ENCODE results near the gene RAB10.
"Not testable (repeated sequence)": the region's sequence is repeated elsewhere in the genome, so short reads cannot be mapped to it uniquely, and the experiment has no call there.

The RAB10 gene
- 40.3 to 156 reads per million in 2 donors for total RNA-seq

- DNase-seq = peak; percentile 96
These were observed at the start of gene RAB10 for GRCh38 chr2:26033818-26034636. RAB10 (plus strand) TSS chr2:26034084; CDS start chr2:26034609, 525 bp downstream.

GRCh38 chr2:25988134-25988533 lies 45.8 kb upstream of the RAB10 start:
- no peak for DNase-seq

- DNase-seq = no peak
These were observed 44.7 kb upstream of the RAB10 start for GRCh38 chr2:25989154-25989553.

GRCh38 chr2:25991965-25992364 lies 41.9 kb upstream of the RAB10 start:
- no peak for DNase-seq

GRCh38 chr2:25992556-25992955 lies 41.3 kb upstream of the RAB10 start:
- no peak for DNase-seq

- no peak for DNase-seq
These were observed 40.8 kb upstream of the RAB10 start for GRCh38 chr2:25993049-25993448.

- no peak for DNase-seq
These were observed 39.4 kb upstream of the RAB10 start for GRCh38 chr2:25994509-25994908.

- no peak for DNase-seq
These were observed 37.0 kb upstream of the RAB10 start for GRCh38 chr2:25996844-25997243.

GRCh38 chr2:25998816-25999383 lies 35.0 kb upstream of the RAB10 start:
- not testable (repeated sequence) for DNase-seq

- not testable (repeated sequence) for DNase-seq
These were observed 34.5 kb upstream of the RAB10 start for GRCh38 chr2:25999406-25999805.

- DNase-seq = no peak
These were observed 33.3 kb upstream of the RAB10 start for GRCh38 chr2:26000561-26001082.

GRCh38 chr2:26001743-26002351 lies 32.0 kb upstream of the RAB10 start:
- DNase-seq = no peak

GRCh38 chr2:26002632-26003310 lies 31.1 kb upstream of the RAB10 start:
- no peak for DNase-seq

GRCh38 chr2:26008095-26008494 lies 25.8 kb upstream of the RAB10 start:
- no peak for DNase-seq

GRCh38 chr2:26008851-26009566 lies 24.9 kb upstream of the RAB10 start:
- DNase-seq = no peak

GRCh38 chr2:26009567-26009963 lies 24.3 kb upstream of the RAB10 start:
- DNase-seq = no peak

GRCh38 chr2:26010943-26011342 lies 22.9 kb upstream of the RAB10 start:
- no peak for DNase-seq

- no peak for DNase-seq
These were observed 22.3 kb upstream of the RAB10 start for GRCh38 chr2:26011609-26011989.

GRCh38 chr2:26011990-26012856 lies 21.7 kb upstream of the RAB10 start:
- no peak for DNase-seq

GRCh38 chr2:26013668-26014067 lies 20.2 kb upstream of the RAB10 start:
- DNase-seq = no peak

GRCh38 chr2:26016012-26016705 lies 17.7 kb upstream of the RAB10 start:
- DNase-seq = no peak
